SKM-1 (cell line): ENCODE results near the gene LCNL1.

Experiments
- DNase-seq: peaks from one replicate; lab custom pipeline; 2025; ENCODE audit not compliant: unreplicated experiment; lab: John Stamatoyannopoulos, UW

The LCNL1 gene

GRCh38 chr9:136946228-136947027, 36.4 kb upstream of the LCNL1 start:
- DNase-seq: no peak

DNA sequence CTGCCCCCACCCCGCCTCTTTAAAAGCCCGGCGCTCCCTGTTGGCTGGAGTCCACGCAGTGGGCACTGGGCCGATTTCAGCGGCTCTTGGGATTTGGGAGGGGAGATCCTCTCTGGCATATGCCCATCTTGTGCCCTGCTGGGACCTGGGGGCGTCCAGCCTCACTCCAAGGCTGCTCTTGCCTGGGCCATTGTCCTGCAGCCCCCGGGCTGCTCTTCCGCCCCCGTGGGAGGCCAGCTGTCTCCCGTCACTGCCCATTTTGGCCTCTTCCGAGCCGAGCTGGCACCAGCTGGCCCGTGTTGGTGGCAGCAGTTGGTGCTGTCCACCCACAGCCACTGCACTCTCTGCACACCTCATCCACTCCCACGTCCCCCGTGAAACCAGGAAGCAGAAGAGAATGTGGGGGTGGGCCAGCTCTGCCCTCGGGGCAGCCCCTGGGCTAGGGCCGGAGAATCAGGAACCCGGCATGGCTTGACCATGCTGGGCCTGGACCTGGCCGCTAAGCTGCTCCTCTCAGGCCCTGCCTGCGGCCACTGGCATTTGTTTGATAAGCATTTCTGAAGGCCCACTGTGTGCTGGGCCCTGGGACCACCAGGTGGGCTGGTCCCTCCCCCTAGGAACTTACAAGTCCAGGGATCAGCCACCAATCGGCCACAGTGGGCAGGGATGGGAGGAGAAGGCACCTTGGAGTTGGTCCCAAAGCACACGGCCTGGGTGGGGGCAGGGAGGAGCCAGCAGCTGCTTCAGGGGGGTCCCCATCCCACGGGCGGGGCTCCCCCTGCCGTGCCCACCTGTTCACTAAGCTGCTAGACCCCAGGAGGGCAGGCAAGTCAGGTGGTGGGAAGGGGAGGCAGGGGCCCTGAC, 35.5 kb upstream of the LCNL1 start:
- no peak for DNase-seq

- no peak for DNase-seq
These were observed 34.8 kb upstream of the LCNL1 start for GRCh38 chr9:136947955-136948510.

DNA sequence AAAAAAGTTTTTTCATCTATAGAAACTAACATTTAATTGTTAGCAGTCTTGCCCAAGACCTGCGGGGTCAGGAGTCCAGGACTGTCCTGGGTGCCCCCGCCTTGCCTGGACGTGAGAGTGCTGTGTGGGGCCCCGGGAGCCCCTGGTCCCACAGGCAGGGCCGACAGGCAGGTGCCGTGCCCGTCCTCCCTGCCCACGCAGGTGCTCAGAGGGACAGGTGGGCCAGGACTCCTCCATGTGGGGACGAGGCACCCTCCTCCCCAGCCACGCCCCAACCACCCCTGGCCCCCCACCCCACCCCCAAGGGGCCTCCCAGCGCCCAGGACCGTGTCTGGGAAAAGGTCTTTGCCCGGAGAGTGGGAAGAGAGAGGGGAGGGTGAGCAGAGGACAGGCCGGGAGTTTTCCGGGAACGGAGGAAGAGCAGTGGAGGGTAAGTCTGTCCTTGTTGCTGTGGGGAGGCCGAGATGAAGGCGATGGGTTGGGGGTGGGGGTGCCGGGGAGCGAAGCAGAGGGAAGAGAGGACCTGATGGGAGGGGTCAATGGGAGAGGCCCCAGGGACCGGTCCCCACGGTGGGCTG, 33.5 kb upstream of the LCNL1 start:
- DNase-seq: no peak

GRCh38 chr9:136949817-136950655, 32.8 kb upstream of the LCNL1 start:
- peak; percentile 60 for DNase-seq

DNA sequence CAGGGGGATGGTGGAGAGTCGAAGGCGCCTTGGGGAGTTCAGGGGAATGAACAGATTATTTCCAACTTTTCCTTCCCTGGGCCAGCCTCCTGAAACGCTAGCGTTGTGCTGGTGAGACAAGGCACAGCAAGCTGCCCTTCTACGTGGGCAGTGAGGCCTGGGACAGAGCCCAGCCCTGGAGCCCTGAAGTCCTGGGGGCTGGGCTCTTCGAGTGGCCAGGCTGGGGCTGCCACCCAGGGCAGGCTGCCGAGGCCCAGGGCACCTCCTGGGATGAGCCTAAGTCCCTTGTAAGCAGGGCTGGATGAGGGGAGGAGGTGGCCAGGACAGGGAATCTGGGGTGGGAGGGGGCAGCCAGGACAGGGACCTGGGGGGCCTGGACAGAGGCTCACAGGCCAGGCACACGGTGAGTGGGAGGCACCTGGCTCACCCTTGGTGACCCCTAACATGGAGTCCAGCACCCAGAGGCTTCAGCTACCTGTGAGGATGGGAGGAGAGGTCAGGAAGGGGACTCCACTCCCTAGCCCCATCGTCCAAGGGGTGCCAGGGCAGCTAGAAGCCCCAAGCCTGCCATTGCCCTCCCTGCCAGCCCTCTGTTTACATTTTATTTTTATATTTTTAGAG, 32.0 kb upstream of the LCNL1 start:
- DNase-seq: no peak

DNA sequence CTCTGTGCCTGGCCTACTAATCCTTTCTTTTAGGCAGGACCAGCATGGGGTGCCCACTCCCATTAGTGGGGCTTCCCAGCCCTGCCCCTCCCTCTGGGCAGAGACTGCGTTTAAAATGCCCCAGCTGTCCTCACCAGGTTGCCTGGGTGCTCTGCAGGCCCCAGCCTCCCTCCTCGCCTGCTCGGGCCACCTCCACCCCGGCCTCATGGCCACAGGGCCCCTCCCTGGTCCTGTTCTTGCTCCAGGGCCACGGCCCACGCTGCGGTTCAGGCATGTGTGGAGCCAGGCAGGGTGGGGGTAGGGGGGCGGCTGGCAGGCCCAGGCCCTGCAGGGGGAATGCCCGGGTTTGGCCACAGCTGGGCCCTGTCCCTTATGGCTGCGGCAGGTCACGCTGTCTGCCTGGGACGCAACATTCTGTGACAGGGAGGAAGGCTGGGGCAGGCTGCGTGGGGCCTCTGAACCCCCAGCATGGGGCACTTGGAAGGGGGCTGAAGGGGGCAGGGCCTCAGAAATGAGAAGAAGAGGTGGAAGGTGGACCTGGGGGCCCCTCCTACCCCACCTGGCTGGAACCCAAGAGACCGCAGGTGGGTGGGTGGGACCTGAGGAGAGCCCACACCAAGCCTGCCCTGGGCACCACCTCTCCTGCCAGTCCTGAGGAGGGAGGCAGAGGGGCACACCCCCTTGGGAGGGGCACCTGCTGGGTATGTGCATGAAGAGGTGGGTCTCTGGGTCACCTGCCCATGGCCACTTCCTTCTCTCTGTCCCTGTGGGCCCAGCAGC, 31.1 kb upstream of the LCNL1 start, which contains the start of gene LCN12:
Gene LCN12, plus strand, starts transcription at position 733 of the 780 bp plus-strand sequence. CDS start 55 bp downstream, outside the sequence.
- DNase-seq: no peak

- DNase-seq: no peak
These were observed 30.4 kb upstream of the LCNL1 start for GRCh38 chr9:136952321-136952850.

GRCh38 chr9:136952876-136953770, 29.7 kb upstream of the LCNL1 start:
- DNase-seq: no peak

- no peak for DNase-seq
These were observed 29.0 kb upstream of the LCNL1 start for GRCh38 chr9:136953771-136954269.

- DNase-seq: no peak
These were observed 28.3 kb upstream of the LCNL1 start for GRCh38 chr9:136954270-136955083.

DNA sequence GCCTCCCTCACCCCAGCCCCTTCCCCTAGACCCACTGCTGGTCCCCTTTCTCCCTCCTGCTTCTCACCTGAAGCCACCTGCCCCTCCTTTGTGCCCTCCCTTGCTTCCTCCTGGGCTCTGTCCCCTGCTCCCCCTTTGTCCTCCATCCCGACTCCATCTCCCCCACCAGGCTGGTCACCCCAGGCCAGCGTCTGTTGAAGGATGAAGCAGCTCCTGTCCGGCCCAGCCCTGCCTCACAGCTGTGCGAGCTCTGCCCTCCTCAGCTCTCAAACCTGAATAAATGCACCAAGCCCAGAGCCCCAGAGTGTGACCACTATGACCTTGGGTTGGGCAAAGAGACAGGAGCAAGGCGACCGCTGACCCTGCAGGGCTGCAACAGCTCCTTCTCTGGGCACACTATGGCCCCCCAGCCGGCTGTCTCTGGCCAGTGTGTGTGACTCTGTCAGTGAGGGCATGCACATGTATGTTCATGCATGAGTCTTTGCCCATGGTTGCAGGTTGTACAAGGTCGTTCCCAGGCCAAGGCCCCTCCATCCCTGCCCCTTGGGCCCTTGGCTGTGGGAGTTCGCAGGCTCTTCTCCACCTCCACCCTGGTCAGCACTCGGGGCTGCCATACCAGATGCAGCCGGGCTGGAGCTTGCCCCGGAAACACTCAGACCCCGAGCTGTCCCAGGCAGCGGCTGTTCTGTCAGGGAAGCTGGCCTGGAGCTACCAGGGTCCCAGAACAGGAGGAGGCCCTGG, 27.4 kb upstream of the LCNL1 start:
- no peak for DNase-seq

- no peak for DNase-seq
These were observed 26.9 kb upstream of the LCNL1 start for GRCh38 chr9:136955943-136956335.

- no peak for DNase-seq
These were observed 26.2 kb upstream of the LCNL1 start for GRCh38 chr9:136956604-136957003.

GRCh38 chr9:136957461-136957860, 25.3 kb upstream of the LCNL1 start:
- DNase-seq: no peak

GRCh38 chr9:136957901-136958300, 24.9 kb upstream of the LCNL1 start:
- DNase-seq: no peak
